Esophagus squamous epithelium (tissue), 4 donors: Measurements from ENCODE around the gene PDCD4.

Experiments used
- CTCF ChIP-seq, 6 experiments: fragments of 450-650 bp in 4 of 6; fragments of 200-600 bp in 2 of 6; sonication (generic) in 2 of 6; IDR thresholded peaks; one replicate each; pipeline ENCODE4 v1.5.1; 2016 to 2019; ENCODE audit warnings: antibody characterized with exemption in 6 of 6, mild to moderate bottlenecking in 4 of 6, moderate library complexity in 4 of 6
- POLR2A ChIP-seq, 4 donors: fragments of 450-650 bp; IDR thresholded peaks; one replicate each; pipeline ENCODE4 v1.6.1; 2017; ENCODE audit warnings: antibody characterized with exemption in 4 of 4, mild to moderate bottlenecking in 4 of 4, moderate library complexity in 3 of 4

- TF ChIP-seq POLR2A (IDR thresholded peaks at IDR 0.05) (peak in 1 of 4 donors; percentile 13), CTCF (IDR thresholded peaks at IDR 0.05) (peak in 1 of 6 experiments; percentile 10)
Measured at GRCh38 chr10:110857265-110858171, 14.2 kb upstream of the PDCD4 start.
